Neural cell (in vitro differentiated cells): ENCODE results near the gene CCDC50.

Source experiments
- CTCF ChIP-seq: fragments of 450-650 bp; IDR thresholded peaks from 2 replicates; pipeline ENCODE4 v1.5.1; 2014; ENCODE audit warnings: antibody characterized with exemption, mild to moderate bottlenecking, moderate library complexity; ENCODE audit not compliant: poor library complexity, severe bottlenecking
- EP300 ChIP-seq: fragments of 450-650 bp; conservative IDR thresholded peaks from 2 replicates; pipeline ENCODE4 v1.6.1; 2014; ENCODE audit warnings: antibody characterized with exemption, mild to moderate bottlenecking, moderate library complexity; ENCODE audit not compliant: poor library complexity, severe bottlenecking
- SMC3 ChIP-seq: fragments of 450-650 bp; conservative IDR thresholded peaks from 2 replicates; pipeline ENCODE4 v1.6.1; 2014; ENCODE audit warnings: antibody characterized with exemption, mild to moderate bottlenecking, moderate library complexity; ENCODE audit not compliant: poor library complexity
- TF ChIP-seq, protein P1 (sequence below): IDR thresholded peaks from 2 replicates; pipeline ENCODE4 v1.6.1; 2012; ENCODE audit warnings: borderline replicate concordance

DNA sequence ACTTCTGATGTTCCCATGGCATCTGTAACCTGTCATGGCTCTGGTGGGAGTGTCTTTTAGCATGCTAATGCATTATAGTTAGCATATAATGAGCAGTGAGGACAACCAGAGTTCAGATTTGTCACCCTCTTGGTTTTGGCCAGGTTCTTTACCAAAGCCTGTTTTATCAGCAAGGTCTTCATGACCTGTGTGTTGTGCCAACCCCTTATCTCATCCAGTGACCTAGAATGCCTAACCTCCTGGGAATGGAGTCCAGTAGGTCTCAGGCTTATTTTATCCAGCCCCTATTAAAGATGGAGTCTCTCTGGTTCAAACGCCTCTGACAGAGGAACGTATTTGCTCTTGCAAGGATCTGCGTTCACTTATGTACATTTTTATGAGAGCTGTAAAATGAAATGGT, 61.4 kb downstream of the CCDC50 start:
- TF ChIP-seq, protein P1, sequence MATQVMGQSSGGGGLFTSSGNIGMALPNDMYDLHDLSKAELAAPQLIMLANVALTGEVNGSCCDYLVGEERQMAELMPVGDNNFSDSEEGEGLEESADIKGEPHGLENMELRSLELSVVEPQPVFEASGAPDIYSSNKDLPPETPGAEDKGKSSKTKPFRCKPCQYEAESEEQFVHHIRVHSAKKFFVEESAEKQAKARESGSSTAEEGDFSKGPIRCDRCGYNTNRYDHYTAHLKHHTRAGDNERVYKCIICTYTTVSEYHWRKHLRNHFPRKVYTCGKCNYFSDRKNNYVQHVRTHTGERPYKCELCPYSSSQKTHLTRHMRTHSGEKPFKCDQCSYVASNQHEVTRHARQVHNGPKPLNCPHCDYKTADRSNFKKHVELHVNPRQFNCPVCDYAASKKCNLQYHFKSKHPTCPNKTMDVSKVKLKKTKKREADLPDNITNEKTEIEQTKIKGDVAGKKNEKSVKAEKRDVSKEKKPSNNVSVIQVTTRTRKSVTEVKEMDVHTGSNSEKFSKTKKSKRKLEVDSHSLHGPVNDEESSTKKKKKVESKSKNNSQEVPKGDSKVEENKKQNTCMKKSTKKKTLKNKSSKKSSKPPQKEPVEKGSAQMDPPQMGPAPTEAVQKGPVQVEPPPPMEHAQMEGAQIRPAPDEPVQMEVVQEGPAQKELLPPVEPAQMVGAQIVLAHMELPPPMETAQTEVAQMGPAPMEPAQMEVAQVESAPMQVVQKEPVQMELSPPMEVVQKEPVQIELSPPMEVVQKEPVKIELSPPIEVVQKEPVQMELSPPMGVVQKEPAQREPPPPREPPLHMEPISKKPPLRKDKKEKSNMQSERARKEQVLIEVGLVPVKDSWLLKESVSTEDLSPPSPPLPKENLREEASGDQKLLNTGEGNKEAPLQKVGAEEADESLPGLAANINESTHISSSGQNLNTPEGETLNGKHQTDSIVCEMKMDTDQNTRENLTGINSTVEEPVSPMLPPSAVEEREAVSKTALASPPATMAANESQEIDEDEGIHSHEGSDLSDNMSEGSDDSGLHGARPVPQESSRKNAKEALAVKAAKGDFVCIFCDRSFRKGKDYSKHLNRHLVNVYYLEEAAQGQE = no peak
- TF ChIP-seq SMC3 (no peak), CTCF (no peak), EP300 (no peak)
